H1 (cell line): ENCODE measurements around the gene C5AR2. TPM values are rescaled to one million over a fixed set of nuclear protein-coding genes. Genes with fewer than 3 reads are reported as not detected.

ENCODE experiments used
- CTCF ChIA-PET: fragments of 300-600 bp; sonication (Branson Sonifier 250); formaldehyde crosslinking; loops from one replicate; lab custom pipeline; 2021; ENCODE audit not compliant: partially characterized antibody; lab: Charles Lee
- POLR2A ChIA-PET: fragments of 300-600 bp; sonication (Branson Sonifier 250); formaldehyde crosslinking; loops from one replicate; lab custom pipeline; 2021; ENCODE audit warnings: inconsistent platforms; ENCODE audit not compliant: partially characterized antibody; lab: Charles Lee
- DNase-seq, 2 experiments: peaks; one replicate each; pipeline versions ENCODE4 v3.0.0 to v3.0.0-alpha.2; 2010 to 2022; ENCODE audit warnings: low spot score in 2 of 2, low read depth in 1 of 2, mixed read lengths in 1 of 2
- FAIRE-seq: peaks from 2 replicates; lab custom pipeline; 2011; peaks lifted over from hg19 to GRCh38; lab: Jason Lieb, UNC
- H2AFZ ChIP-seq: 2 replicates; pipeline ENCODE4 v1.8.1; 2012; ENCODE audit warnings: low read length, inconsistent platforms
- H2AK5ac ChIP-seq: 2 replicates; pipeline ENCODE4 v1.6.1; 2013; ENCODE audit warnings: low read depth, low read length
- H2BK120ac ChIP-seq: replicated peaks from 2 replicates; pipeline ENCODE3; 2013; ENCODE audit warnings: low read depth, low read length, inconsistent platforms
- H2BK12ac ChIP-seq: 2 replicates; pipeline ENCODE4 v1.6.1; 2013; ENCODE audit warnings: low read depth, low read length
- H2BK15ac ChIP-seq: 2 replicates; pipeline ENCODE4 v1.6.1; 2013; ENCODE audit warnings: low read length
- H2BK20ac ChIP-seq: 2 replicates; pipeline ENCODE4 v1.6.1; 2013; ENCODE audit warnings: low read length
- H2BK5ac ChIP-seq: 2 replicates; pipeline ENCODE4 v1.6.1; 2013; ENCODE audit warnings: low read depth, low read length
- H3K14ac ChIP-seq: 2 replicates; pipeline ENCODE4 v1.6.1; 2013; ENCODE audit warnings: inconsistent platforms; ENCODE audit not compliant: insufficient read length
- H3K18ac ChIP-seq: 2 replicates; pipeline ENCODE4 v1.6.1; 2013; ENCODE audit warnings: low read length; ENCODE audit errors: extremely low read depth
- H3K23ac ChIP-seq: 2 replicates; pipeline ENCODE4 v1.6.1; 2013; ENCODE audit warnings: inconsistent platforms; ENCODE audit not compliant: insufficient read length
- H3K23me2 ChIP-seq: 2 replicates; pipeline ENCODE4 v1.6.1; 2013; ENCODE audit warnings: low read depth, low read length
- H3K27ac ChIP-seq: 2 replicates; pipeline ENCODE4 v1.6.1; 2011; ENCODE audit warnings: low read depth, low read length, inconsistent platforms
- H3K27me3 ChIP-seq, 4 experiments: replicated peaks in 1 of 4; 1 replicate in 1 of 4; 2 replicates in 3 of 4; pipeline versions ENCODE4 v1.6.1 to v1.8.1; 2011 to 2013; ENCODE audit warnings: low read length in 3 of 4, mild to moderate bottlenecking in 3 of 4, inconsistent platforms in 2 of 4, mixed read lengths in 2 of 4, moderate library complexity in 1 of 4; ENCODE audit not compliant: control insufficient read depth in 3 of 4, insufficient read depth in 3 of 4; ENCODE audit errors: extremely low read depth in 1 of 4
- H3K36me3 ChIP-seq, 4 experiments: 2 replicates each; pipeline versions ENCODE4 v1.6.1 to v1.8.1; 2011 to 2013; ENCODE audit warnings: mild to moderate bottlenecking in 4 of 4, low read length in 3 of 4, moderate library complexity in 2 of 4, control low read depth in 1 of 4, inconsistent platforms in 1 of 4; ENCODE audit not compliant: insufficient read depth in 4 of 4, control insufficient read depth in 2 of 4
- H3K4ac ChIP-seq: replicated peaks from 2 replicates; pipeline ENCODE3; 2013; ENCODE audit warnings: low read length, low read depth, mixed read lengths, inconsistent platforms; ENCODE audit not compliant: insufficient read length
- H3K4me1 ChIP-seq, 4 experiments: replicated peaks in 1 of 4; 1 replicate in 1 of 4; 2 replicates in 3 of 4; pipeline versions ENCODE4 v1.6.1 to v1.8.1; 2011 to 2013; ENCODE audit warnings: low read length in 3 of 4, inconsistent platforms in 2 of 4, mixed read lengths in 1 of 4; ENCODE audit not compliant: insufficient read depth in 4 of 4, control insufficient read depth in 3 of 4
- H3K4me2 ChIP-seq, 2 experiments: 2 replicates each; pipeline versions ENCODE4 v1.6.1 to v1.8.1; 2011 to 2013; ENCODE audit warnings: low read depth in 2 of 2, low read length in 2 of 2, control low read depth in 1 of 2, inconsistent platforms in 1 of 2, mild to moderate bottlenecking in 1 of 2; ENCODE audit not compliant: insufficient read depth in 1 of 2
- H3K4me3 ChIP-seq, 4 experiments: fragments of 200-600, 300-600 bp in 1 of 4; sonication (generic), shearing (Covaris generic), sonication (Bioruptor Twin) in 1 of 4; 2 replicates each; pipeline versions ENCODE4 v1.5.1 to v1.8.1; 2011 to 2016; ENCODE audit warnings: low read length in 4 of 4, low read depth in 3 of 4, control low read depth in 2 of 4, inconsistent platforms in 2 of 4, mild to moderate bottlenecking in 2 of 4, mixed read lengths in 1 of 4, moderate library complexity in 1 of 4; ENCODE audit not compliant: insufficient read depth in 2 of 4; ENCODE audit errors: extremely low read depth in 1 of 4
- H3K56ac ChIP-seq: replicated peaks from 2 replicates; pipeline ENCODE3; 2013; ENCODE audit warnings: low read depth, mild to moderate bottlenecking, mixed read lengths, low read length, inconsistent platforms; ENCODE audit not compliant: insufficient read length
- H3K79me1 ChIP-seq: 2 replicates; pipeline ENCODE4 v1.6.1; 2013; ENCODE audit warnings: low read depth, low read length, control low read depth
- H3K79me2 ChIP-seq, 2 experiments: 2 replicates each; pipeline versions ENCODE4 v1.6.1 to v1.8.1; 2012 to 2013; ENCODE audit warnings: low read length in 2 of 2, mild to moderate bottlenecking in 2 of 2, inconsistent platforms in 1 of 2; ENCODE audit not compliant: insufficient read depth in 2 of 2, control insufficient read depth in 1 of 2
- H3K9ac ChIP-seq, 4 experiments: replicated peaks in 1 of 4; 1 replicate in 1 of 4; 2 replicates in 3 of 4; pipeline versions ENCODE4 v1.6.1 to v1.8.1; 2011 to 2013; ENCODE audit warnings: low read depth in 3 of 4, low read length in 3 of 4, control low read depth in 2 of 4, mild to moderate bottlenecking in 2 of 4, moderate library complexity in 2 of 4, inconsistent platforms in 1 of 4; ENCODE audit errors: extremely low read depth in 1 of 4
- H3K9me3 ChIP-seq, 2 experiments: 2 replicates each; pipeline versions ENCODE4 v1.6.1 to v1.8.1; 2012 to 2013; ENCODE audit warnings: mild to moderate bottlenecking in 2 of 2, moderate library complexity in 2 of 2, control low read depth in 1 of 2, inconsistent platforms in 1 of 2, low read depth in 1 of 2, low read length in 1 of 2, mixed read lengths in 1 of 2; ENCODE audit not compliant: insufficient read depth in 2 of 2
- H4K20me1 ChIP-seq, 2 experiments: replicated peaks in 1 of 2; 2 replicates each; pipeline versions ENCODE3 to v1.8.1; 2011 to 2013; ENCODE audit warnings: inconsistent platforms in 2 of 2, low read length in 2 of 2, mild to moderate bottlenecking in 1 of 2; ENCODE audit not compliant: insufficient read depth in 2 of 2, control insufficient read depth in 1 of 2
- H4K5ac ChIP-seq: 2 replicates; pipeline ENCODE4 v1.6.1; 2013; ENCODE audit warnings: low read length, low read depth, mixed read lengths, inconsistent platforms; ENCODE audit not compliant: insufficient read length
- H4K8ac ChIP-seq: 2 replicates; pipeline ENCODE4 v1.8.0; 2013; ENCODE audit warnings: mild to moderate bottlenecking, moderate library complexity, low read length, inconsistent platforms; ENCODE audit not compliant: insufficient read depth; ENCODE audit errors: extremely low read depth
- H4K91ac ChIP-seq: replicated peaks from 2 replicates; pipeline ENCODE3; 2013; ENCODE audit warnings: low read length, mixed read lengths, inconsistent platforms; ENCODE audit not compliant: insufficient read length
- ZNF274 ChIP-seq: IDR thresholded peaks from 2 replicates; pipeline ENCODE4 v1.7.0; 2012; ENCODE audit warnings: low read length, borderline replicate concordance; ENCODE audit errors: extremely low read depth
- WGBS, 2 experiments: shearing (Covaris generic) in 1 of 2; methylation state at CpG; one replicate each; pipeline versions ENCODE4 v1.1.6 to v1.1.7; 2013 to 2015; ENCODE audit warnings: low lambda C conversion rate in 2 of 2, mixed read lengths in 2 of 2, inconsistent platforms in 1 of 2, low coverage in 1 of 2, missing lambda C conversion rate in 1 of 2; ENCODE audit not compliant: insufficient replicate concordance in 2 of 2, insufficient coverage in 1 of 2, insufficient read length in 1 of 2; ENCODE audit errors: extremely low coverage in 1 of 2, missing lambda C conversion rate in 1 of 2; 5-methylcytosine and 5-hydroxymethylcytosine counted together
- polyA plus RNA-seq, 7 experiments: library from polyadenylated mRNA; depleted of rRNA in 3 of 7; stranded (reverse) in 5 of 7; unstranded in 2 of 7; fragments of >200 nt in 5 of 7; fragments of 200-250 nt in 2 of 7; gene quantifications; 1 replicate in 5 of 7; 2 replicates in 1 of 7; 4 replicates in 1 of 7; pipeline versions ENCODE4 v1.2.1 to v1.2.3, GENCODE V29; 2011 to 2013; ENCODE audit warnings: missing spikeins in 2 of 7, mixed read lengths in 2 of 7
- total RNA-seq: library from RNA; stranded (reverse); fragmentation: NEBNext Ultra II Directional; extraction: Animal tissue kit (Norgen Biotek cat#: 25700); gene quantifications from 2 replicates; pipeline ENCODE4 v1.2.1, GENCODE V29; 2021

C5AR2 gene
- total and polyA plus RNA-seq, 2 of the 8 experiments (the other 6 are each of a cell fraction or from before 2014, with no cell fraction given): 0.08 to 0.15 TPM

GRCh38 chr19:47372603-47373002 lies 40.6 kb downstream of the C5AR2 start:
- CTCF ChIA-PET: no interaction called here

More at GRCh38 chr19:47372603-47373002, 40.6 kb downstream of the C5AR2 start:
- no peak for TF ChIP-seq ZNF274
- POLR2A ChIA-PET: interaction anchor here (1.4 to 3.0 kb wide), 3 partner anchors 8 to 24 kb away, joined by 3 to 12 read pairs (median 6); no protein-coding TSS in a partner anchor
- H3K27ac ChIP-seq: no peak overlapping the region
- no peak overlapping the region for H3K9ac ChIP-seq
- no peak overlapping the region for H4K8ac ChIP-seq
- H2BK15ac ChIP-seq: no peak overlapping the region
- no peaks in the 10 kb centered on the region for H3K23me2 ChIP-seq
- H3K18ac ChIP-seq: no peak overlapping the region
- no peak overlapping the region for H3K4ac ChIP-seq
- peaks cover 1 to 23% of the 10 kb centered on the region in 2 experiments for H4K20me1 ChIP-seq
- H2BK12ac ChIP-seq: no peak overlapping the region
- H2AFZ ChIP-seq: no peak overlapping the region
- no peaks in the 10 kb centered on the region for H3K9me3 ChIP-seq
- H4K91ac ChIP-seq: no peak overlapping the region
- H3K36me3 ChIP-seq: peaks cover 32 to 72% (median 62%) of the 10 kb centered on the region in 4 experiments
- no peak overlapping the region for H3K4me3 ChIP-seq
- H3K14ac ChIP-seq: no peak overlapping the region
- H3K23ac ChIP-seq: no peak overlapping the region
- WGBS, 2 experiments: 100% methylated on average over 12 of the region's 22 CpGs; no CpG with 5 or more reads in 1 of the 2 experiments
- no peaks in the 10 kb centered on the region for H3K27me3 ChIP-seq
- H2BK20ac ChIP-seq: no peak overlapping the region
- H4K5ac ChIP-seq: no peak overlapping the region
- FAIRE-seq: no peak
- no peak for DNase-seq
- H3K4me2 ChIP-seq: no peak overlapping the region
- no peaks in the 10 kb centered on the region for H3K79me2 ChIP-seq
- no peak overlapping the region for H2AK5ac ChIP-seq
- H3K4me1 ChIP-seq: no peaks in the 10 kb centered on the region
- H2BK120ac ChIP-seq: no peak overlapping the region
- H2BK5ac ChIP-seq: no peak overlapping the region; the same call in 1 of the 2 replicates
- no peaks in the 10 kb centered on the region; the same call in 1 of the 2 replicates for H3K79me1 ChIP-seq
- no peak overlapping the region for H3K56ac ChIP-seq
